NCI-H460 (cell line): ENCODE results near the gene PYGB. TPM values are rescaled to one million over a fixed set of nuclear protein-coding genes. Genes with fewer than 3 reads are reported as not detected.
"Not testable (repeated sequence)": the region's sequence is repeated elsewhere in the genome, so short reads cannot be mapped to it uniquely, and the experiment has no call there.

ENCODE experiments used
- DNase-seq: peaks from one replicate; pipeline ENCODE4 v3.0.0-alpha.2; 2016; ENCODE audit warnings: low read depth; ENCODE audit errors: extremely low read depth
- total RNA-seq: library from RNA; depleted of rRNA; stranded (reverse); fragments of >200 nt; shearing (Covaris generic); gene quantifications from 2 replicates; pipeline ENCODE4 v1.2.3, GENCODE V29; 2014

The PYGB gene
- total RNA-seq, 1 experiment from 2014 or later = 453 TPM

GRCh38 chr20:25308671-25309394 is 60.9 kb downstream of the PYGB start:
- no peak for DNase-seq

- no peak for DNase-seq
Measured at GRCh38 chr20:25309395-25310267, 61.7 kb downstream of the PYGB start.

DNA sequence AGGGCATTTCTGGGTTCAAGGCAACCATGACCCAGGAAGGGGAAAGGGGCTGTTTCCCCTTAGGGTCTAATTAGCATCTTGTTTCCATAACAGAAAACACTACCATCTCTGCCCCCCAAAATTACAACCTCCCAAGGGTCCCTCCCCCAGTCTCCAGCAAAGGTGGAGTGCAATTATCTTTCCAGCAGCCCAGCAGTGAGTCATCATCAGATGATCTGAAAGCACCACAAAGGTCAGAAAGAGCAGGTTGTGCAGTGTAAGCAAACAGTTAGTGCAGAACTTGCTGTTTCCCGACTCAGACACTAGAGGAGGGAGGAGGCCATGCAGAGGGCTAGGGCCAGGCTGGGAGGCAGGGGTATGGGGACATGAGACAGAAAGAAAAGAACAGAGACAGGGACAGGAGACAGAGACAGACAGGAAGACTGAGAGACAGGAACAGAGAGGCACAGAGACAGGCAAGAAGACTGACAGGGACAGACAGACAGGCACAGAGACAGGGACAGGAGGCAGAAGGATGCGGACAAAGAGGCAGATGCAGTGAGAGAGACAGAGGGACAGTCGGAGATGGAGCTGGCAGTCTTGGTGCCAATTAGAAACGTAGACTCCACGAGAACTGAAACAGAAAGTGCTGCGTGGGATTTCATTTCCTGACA is 62.5 kb downstream of the PYGB start:
- peak; percentile 71 for DNase-seq

DNA sequence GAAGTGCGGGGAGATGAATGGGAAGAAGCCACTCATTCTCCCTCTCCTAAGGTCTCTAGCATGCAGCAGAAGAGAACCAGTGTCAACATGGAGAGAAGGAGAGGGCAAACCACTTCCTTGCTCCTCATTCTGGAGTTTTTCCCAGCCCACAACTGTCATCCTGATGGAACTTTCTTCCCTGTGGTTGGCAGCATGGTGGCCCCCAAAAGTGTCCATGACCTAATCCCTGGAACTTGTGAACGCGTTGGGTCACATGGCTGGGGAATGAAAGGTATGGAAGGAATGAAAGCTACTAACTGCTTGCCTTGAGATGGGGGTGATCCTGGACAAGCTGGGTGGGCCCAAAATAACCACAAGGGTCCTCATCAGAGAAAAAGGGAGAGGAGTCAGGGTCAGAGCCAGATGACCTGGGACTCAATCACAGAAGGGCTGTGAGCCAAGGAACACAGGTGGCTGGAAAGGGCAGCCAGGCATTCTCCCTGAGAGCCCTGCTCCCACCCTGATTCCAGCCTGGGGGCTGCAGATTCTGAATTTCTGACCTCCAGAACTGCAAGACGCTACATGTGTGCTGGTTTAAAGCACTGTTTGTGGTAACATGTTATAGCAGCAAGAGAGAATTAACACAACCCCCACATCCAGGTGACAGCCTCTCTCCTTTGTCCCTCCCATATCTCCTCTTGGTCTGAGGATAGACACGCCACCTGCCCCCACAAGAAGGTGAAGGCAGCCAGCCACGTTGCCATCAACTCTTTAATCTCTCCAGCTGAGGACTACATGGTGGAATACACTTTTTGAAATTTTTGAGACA is 63.2 kb downstream of the PYGB start:
- DNase-seq = no peak

- DNase-seq = not testable (repeated sequence)
Measured at GRCh38 chr20:25312716-25313115, 64.8 kb downstream of the PYGB start.

DNA sequence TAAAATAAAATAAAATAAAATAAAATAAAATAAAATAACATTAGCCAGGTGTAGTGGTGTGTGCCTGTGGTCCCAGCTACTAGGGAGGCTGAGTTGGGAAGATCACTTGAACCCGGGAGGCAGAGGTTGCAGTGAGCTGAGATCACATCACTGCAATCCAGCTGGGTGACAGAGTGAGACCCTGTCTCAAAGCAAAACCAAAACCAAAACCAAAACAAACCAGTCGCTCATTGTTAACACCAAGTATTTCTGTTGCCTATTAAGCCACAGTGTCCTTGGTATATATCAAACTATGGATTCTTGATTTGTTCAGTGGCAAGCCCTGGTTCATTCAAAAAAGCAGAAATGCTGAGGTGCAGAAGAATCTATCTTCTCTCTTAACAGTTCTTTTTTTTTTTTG is 65.7 kb downstream of the PYGB start:
- DNase-seq = no peak

DNA sequence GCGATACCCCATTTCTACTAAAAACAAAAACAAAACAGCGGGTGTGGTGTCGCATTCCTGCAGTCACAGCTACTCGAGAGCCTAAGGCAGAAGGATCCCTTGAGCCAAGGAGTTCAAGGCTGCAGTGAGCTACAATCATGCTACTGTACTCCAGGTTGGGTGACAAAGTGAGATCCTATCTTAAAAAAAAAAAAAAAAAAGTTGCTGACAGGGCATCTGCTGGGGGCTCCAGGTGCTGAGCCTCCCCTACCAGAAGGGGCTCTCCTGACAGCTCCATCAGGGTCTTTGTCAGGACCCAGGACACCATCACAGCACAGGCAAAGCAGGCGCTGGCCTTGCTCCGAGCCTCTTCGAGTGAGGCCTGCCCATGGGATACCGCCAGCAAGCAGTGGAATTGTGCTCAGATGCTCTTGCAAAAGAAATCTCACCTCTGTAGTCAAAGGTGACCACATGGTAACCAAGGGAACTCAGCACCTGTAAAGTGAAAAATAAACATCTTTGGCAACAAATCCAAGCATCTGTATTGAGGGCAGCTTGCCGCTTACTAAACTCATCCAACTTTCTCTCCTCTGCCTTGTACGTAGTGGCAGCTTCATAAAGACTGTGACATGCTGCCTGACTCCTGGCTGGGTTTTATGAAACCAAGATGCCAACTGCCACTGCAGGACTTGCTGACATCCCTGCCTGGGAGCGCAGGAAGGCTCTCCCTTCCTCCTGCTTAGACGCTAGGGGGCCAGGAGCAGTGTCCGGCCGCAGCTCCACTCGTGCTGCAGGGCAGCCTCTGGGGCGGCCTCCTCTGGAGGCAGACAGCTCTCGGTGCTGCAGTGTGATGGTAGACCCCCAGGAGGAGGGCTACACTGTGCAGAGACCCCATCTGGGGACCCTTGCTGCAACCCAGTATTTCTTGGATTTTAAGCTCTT is 66.9 kb downstream of the PYGB start:
- DNase-seq = no peak

GRCh38 chr20:25315418-25316210 is 67.7 kb downstream of the PYGB start:
- no peak for DNase-seq

DNA sequence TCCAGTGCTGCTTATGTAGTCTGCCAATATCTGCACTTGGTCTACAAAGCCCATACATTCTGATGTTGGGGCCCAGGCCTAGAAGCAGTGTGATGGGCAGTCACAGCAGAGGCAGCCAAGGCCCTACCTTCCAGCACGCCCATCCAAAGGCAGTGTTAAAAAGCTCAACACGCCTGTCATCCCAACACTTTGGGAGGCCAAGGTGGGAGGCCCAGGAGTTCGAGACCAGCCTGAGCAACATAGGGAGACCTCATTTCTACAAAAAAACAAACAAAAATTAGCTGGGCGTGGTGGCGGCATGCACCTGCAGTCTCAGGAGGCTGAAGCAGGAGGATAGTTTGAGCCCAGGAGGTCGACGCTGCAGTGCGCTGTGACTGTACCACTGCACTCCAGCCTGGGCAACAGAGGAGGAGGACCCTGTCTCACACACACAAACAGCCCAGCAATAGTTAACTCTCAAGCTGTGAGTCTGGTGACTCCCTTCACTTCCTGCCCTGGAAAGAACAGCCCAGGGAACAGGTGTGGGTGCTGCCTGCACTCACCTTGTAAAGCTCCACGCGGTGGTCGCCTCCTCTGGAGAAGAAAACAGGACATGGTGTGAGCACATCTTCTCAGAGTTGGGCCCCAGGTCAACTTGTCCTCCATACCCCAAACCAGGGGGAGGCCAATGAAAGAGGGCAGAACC is 68.8 kb downstream of the PYGB start:
- DNase-seq = no peak

GRCh38 chr20:25317351-25318075 is 69.6 kb downstream of the PYGB start:
- no peak for DNase-seq

GRCh38 chr20:25318471-25319240 is 70.8 kb downstream of the PYGB start:
- no peak for DNase-seq

- no peak for DNase-seq
Measured at GRCh38 chr20:25319241-25320034, 71.6 kb downstream of the PYGB start.

DNA sequence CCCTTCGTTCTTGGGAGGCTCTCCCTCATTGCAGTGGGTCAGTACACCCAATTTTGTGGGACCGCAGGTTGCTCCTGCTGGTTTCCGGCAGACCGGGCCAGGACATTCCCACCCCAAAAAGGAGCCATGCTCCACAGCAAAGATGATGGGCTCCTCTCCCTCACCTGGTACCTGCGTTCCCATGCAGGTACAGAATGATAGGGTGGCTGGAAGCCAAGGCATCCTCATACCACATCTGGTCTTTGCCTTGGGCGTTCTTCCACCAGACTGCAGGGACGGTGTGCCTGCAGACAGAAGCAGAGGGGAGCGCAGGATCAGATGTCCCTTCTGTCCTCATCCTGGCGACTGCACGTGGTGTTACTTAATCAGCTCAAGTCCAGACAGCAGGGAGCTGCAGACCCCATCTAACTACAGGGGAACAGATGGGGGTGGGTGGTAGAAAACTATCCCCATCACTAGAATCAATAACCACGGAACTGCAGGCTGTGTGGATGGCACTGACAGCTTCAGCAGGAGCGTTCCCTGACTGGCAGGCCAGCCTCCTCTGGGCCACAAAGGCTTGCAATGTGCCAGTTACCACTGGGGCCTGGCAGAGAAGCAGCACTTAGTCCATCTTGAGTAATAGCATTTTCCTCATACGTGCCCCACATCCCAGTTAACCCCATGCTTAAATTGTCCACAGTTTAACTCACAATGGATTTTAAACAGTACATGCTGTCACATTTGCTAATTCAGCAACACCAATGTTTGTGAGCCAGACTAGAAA is 72.3 kb downstream of the PYGB start:
- no peak for DNase-seq

DNA sequence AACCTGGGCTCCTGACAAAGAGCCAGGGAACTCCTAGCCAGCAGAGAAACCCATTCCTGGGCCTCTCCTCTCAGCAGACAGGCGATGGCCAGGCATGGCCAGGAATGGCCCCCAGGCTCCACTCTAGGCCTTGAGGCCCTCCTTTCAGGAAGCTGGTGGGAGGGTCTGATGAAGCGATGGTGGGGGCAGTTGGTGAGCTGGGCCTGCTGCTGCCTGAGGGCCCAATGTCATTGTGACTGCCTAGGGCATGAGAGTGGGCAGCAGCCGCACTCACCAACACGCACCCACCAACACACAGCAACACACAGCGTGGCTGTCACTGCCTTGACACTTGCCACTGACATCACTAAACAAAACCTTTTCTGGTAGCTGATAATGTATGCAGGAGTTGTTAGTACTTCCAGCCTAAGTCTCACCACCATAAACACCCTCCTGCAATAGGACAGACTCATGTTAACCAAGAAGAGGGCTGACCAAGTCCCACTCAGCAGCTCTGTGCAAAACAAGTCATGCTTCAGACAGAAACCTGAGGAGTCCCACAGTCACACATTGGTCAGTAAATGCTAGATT is 73.5 kb downstream of the PYGB start:
- no peak for DNase-seq

- DNase-seq = no peak
Measured at GRCh38 chr20:25321991-25322390, 74.1 kb downstream of the PYGB start.
